Retinal pigment epithelial cell (primary cell): Measurements from ENCODE around the gene TMEM141.
"Not testable (repeated sequence)": the region's sequence is repeated elsewhere in the genome, so short reads cannot be mapped to it uniquely, and the experiment has no call there.

Experiments
- DNase-seq: peaks from one replicate; pipeline ENCODE4 v3.0.0-alpha.2; 2010; ENCODE audit warnings: low read depth
- H3K4me3 ChIP-seq: 2 replicates; pipeline ENCODE4 v1.5.1; 2011; ENCODE audit warnings: mild to moderate bottlenecking, low read length, control low read depth, moderate library complexity
- CTCF ChIP-seq: conservative IDR thresholded peaks from 2 replicates; pipeline ENCODE4 v1.5.1; 2011; ENCODE audit warnings: low read depth, low read length, control low read depth, inconsistent platforms

TMEM141 gene

GRCh38 chr9:136751244-136751643 is 39.9 kb upstream of the TMEM141 start:
- H3K4me3 ChIP-seq: no peak overlapping the region
- no peak for DNase-seq
- no peak for TF ChIP-seq CTCF

- no peak overlapping the region for H3K4me3 ChIP-seq
- no peak for TF ChIP-seq CTCF
- DNase-seq: no peak
These were observed 39.3 kb upstream of the TMEM141 start for GRCh38 chr9:136751814-136752213.

- no peak for DNase-seq
- no peak overlapping the region for H3K4me3 ChIP-seq
- TF ChIP-seq CTCF: no peak
These were observed 37.6 kb upstream of the TMEM141 start for GRCh38 chr9:136753371-136754058.

GRCh38 chr9:136754059-136754572 is 37.0 kb upstream of the TMEM141 start:
- no peak overlapping the region for H3K4me3 ChIP-seq
- no peak for DNase-seq
- TF ChIP-seq CTCF: no peak

GRCh38 chr9:136754626-136755301 is 36.4 kb upstream of the TMEM141 start:
- no peak for DNase-seq
- no peak for TF ChIP-seq CTCF

GRCh38 chr9:136755302-136756133 is 35.6 kb upstream of the TMEM141 start:
- H3K4me3 ChIP-seq, DNase-seq: not testable (repeated sequence)

More at GRCh38 chr9:136754626-136755301, 36.4 kb upstream of the TMEM141 start:
- no peak overlapping the region for H3K4me3 ChIP-seq

GRCh38 chr9:136756134-136756438 is 35.1 kb upstream of the TMEM141 start:
- no peak overlapping the region for H3K4me3 ChIP-seq
- no peak for TF ChIP-seq CTCF
- no peak for DNase-seq
